AG04450 (cell line): Measurements from ENCODE around the gene OR14A16. TPM values are rescaled to one million over a fixed set of nuclear protein-coding genes. Genes with fewer than 3 reads are reported as not detected.

Source experiments
- CTCF ChIA-PET: fragments of 300-600, 350-600 bp; formaldehyde crosslinking; extraction: SDS; loops from one replicate; lab custom pipeline; 2022; ENCODE audit warnings: antibody characterized with exemption, inconsistent platforms; lab: Charles Lee
- POLR2A ChIA-PET: fragments of 350-600 bp; formaldehyde crosslinking; extraction: SDS; loops from one replicate; lab custom pipeline; 2021; ENCODE audit warnings: antibody characterized with exemption, inconsistent platforms; lab: Yijun Ruan, JAX
- DNase-seq: peaks from one replicate; pipeline ENCODE4 v3.0.0-alpha.2; 2011; ENCODE audit warnings: low read depth, low spot score
- H3K27ac ChIP-seq: one replicate; pipeline ENCODE4 v1.5.1; 2012; ENCODE audit warnings: low read depth, low read length, control low read depth
- H3K27me3 ChIP-seq: one replicate; pipeline ENCODE4 v1.6.0; 2012; ENCODE audit warnings: low read length; ENCODE audit not compliant: control insufficient read depth, insufficient read depth
- H3K4me3 ChIP-seq: 2 replicates; pipeline ENCODE4 v1.5.1; 2011; ENCODE audit warnings: mild to moderate bottlenecking, low read depth, low read length, control low read depth
- H3K9me3 ChIP-seq: 2 replicates; pipeline ENCODE4 v1.5.1; 2012; ENCODE audit warnings: low read length; ENCODE audit not compliant: control insufficient read depth, insufficient read depth
- CTCF ChIP-seq: IDR thresholded peaks from 2 replicates; pipeline ENCODE4 v1.5.1; 2011; ENCODE audit warnings: low read depth, low read length, control low read depth, inconsistent platforms
- polyA plus RNA-seq: library from polyadenylated mRNA; depleted of rRNA; stranded (reverse); fragments of >200 nt; gene quantifications from 2 replicates; pipeline ENCODE4 v1.2.3, GENCODE V29; 2011

The OR14A16 gene
- polyA plus RNA-seq, 1 experiment, result not detected

DNA sequence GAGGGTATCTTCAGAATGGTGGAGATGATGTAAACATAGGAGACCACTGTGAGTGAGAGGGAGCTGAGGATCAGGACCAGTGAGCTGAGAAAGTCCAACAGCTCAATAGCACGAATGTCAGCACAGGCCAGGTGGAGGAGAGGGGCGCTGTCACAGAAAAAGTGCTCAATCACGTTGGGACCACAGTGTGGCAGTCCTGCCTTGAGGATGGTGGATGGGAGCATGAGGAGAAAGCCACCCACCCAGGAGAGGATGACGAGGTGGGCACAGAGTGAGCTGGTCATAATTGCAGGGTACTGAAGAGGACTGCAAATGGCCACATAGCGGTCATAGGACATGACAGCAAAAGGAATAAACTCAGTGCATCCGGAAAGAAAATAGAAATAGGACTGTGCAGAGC is 9.7 kb upstream of the OR14A16 start:
- no peaks in the 10 kb centered on the region for H3K27me3 ChIP-seq
- H3K4me3 ChIP-seq, result no peak overlapping the region
- POLR2A ChIA-PET, result no interaction called here
- CTCF ChIA-PET, result no interaction called here
- peaks cover 41% of the 10 kb centered on the region for H3K9me3 ChIP-seq
- DNase-seq, result no peak
- H3K27ac ChIP-seq, result no peak overlapping the region
- TF ChIP-seq CTCF, result no peak

DNA sequence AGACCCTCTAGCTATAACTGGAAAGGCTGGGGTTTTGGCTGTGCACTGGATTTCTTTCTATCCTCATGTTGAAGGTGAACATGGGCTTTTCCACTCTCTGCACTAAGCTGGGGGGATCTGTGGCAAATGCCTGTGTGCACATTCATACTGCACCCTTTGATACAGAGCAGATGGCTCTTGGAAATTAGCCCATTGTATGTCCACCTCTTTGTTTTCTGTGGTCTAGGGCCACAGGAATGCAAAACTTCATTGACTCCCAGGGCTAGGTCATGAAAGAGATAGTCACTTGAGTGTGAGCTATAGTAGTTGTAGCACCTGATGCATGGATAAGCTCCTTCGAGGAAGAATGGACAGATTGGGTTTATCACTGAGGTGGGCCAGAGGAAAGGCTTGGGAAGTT is 5.7 kb upstream of the OR14A16 start:
- DNase-seq, result no peak
- Histone ChIP-seq H3K27ac (no peak overlapping the region), H3K9me3 (peaks cover 31% of the 10 kb centered on the region), H3K27me3 (no peaks in the 10 kb centered on the region), H3K4me3 (no peak overlapping the region)
- POLR2A ChIA-PET, result no interaction called here
- TF ChIP-seq CTCF, result no peak
- CTCF ChIA-PET, result no interaction called here

- H3K27me3 ChIP-seq, result no peaks in the 10 kb centered on the region
- ChIA-PET POLR2A (no interaction called here), CTCF (no interaction called here)
- H3K27ac ChIP-seq, result no peak overlapping the region
- TF ChIP-seq CTCF, result no peak
- no peak overlapping the region for H3K4me3 ChIP-seq
- peaks cover 22% of the 10 kb centered on the region for H3K9me3 ChIP-seq
- DNase-seq, result no peak
These were observed 1.4 kb upstream of the OR14A16 start for GRCh38 chr1:247825362-247825761.

DNA sequence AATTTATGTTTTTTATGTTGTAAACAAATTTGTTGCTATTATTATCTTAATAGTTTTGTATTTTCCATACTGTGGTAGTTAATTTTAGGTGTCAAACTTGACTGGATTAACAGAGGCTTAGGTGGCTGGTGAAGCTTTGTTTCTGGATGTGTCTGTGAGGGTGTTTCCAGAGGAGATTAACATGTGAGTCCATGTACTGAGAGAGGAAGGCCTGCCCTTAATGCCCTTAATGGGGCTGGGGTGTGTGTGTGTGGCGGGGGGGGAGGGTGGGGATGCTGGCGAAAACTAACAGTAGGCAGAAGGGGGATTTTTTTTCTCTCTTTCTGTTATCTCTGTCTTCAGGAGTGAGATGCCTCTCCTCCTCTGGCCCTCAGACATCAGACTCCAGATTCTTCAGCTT is 1.9 kb downstream of the OR14A16 start:
- CTCF ChIA-PET, result no interaction called here
- TF ChIP-seq CTCF, result no peak

DNA sequence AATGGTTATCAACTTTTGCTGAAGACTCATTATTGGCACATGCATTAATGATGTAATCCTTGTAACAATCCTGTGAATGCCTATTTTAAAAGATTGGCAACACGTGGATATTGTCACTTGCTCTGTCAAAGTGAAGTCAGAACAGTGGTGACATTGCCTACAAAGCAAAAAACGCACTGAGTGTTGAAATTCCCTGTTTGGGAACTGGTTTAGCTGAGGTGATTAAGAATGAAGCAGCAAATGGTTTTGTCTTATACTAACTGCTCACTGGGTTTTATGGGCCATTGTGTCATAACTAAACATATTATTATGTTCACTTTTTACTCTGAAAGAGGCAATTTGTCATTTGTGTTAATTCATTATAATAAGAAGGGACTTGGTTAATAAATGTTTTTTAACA is 11.3 kb downstream of the OR14A16 start:
- POLR2A ChIA-PET, result no interaction called here
- CTCF ChIA-PET, result no interaction called here
- TF ChIP-seq CTCF, result no peak
- no peak overlapping the region for H3K4me3 ChIP-seq
- no peak for DNase-seq
- no peaks in the 10 kb centered on the region for H3K27me3 ChIP-seq
- H3K9me3 ChIP-seq, result peaks cover 6% of the 10 kb centered on the region
- H3K27ac ChIP-seq, result no peak overlapping the region

More for the DNA sequence above, 1.9 kb downstream of the OR14A16 start:
- no peaks in the 10 kb centered on the region for H3K27me3 ChIP-seq
- POLR2A ChIA-PET, result no interaction called here
- no peak for DNase-seq
- no peak overlapping the region for H3K27ac ChIP-seq
- no peak overlapping the region for H3K4me3 ChIP-seq
- peaks cover 15% of the 10 kb centered on the region for H3K9me3 ChIP-seq
